GM18951 (cell line): ENCODE data around the gene CCDC198.

ENCODE experiments used
- POLR2A ChIP-seq: IDR thresholded peaks from 4 replicates; pipeline ENCODE4 v1.6.1; 2011; ENCODE audit warnings: mild to moderate bottlenecking; ENCODE audit not compliant: insufficient read length, insufficient read depth; ENCODE audit errors: extremely low read depth
- in situ Hi-C: fragments of 300-500 bp; cut with MboI; formaldehyde crosslinking; loops from one replicate; pipeline ENCODE4 v1.12.0; 2022; ENCODE audit warnings: low sequenced_read_pairs, mixed read lengths, inconsistent platforms; ENCODE audit not compliant: unreplicated experiment

CCDC198 gene

GRCh38 chr14:57420033-57420432 is 73.6 kb downstream of the CCDC198 start:
- in situ Hi-C loops: no loop called here
- TF ChIP-seq POLR2A: no peak
